ENCODE measurements around the gene IMPDH1.

DNA sequence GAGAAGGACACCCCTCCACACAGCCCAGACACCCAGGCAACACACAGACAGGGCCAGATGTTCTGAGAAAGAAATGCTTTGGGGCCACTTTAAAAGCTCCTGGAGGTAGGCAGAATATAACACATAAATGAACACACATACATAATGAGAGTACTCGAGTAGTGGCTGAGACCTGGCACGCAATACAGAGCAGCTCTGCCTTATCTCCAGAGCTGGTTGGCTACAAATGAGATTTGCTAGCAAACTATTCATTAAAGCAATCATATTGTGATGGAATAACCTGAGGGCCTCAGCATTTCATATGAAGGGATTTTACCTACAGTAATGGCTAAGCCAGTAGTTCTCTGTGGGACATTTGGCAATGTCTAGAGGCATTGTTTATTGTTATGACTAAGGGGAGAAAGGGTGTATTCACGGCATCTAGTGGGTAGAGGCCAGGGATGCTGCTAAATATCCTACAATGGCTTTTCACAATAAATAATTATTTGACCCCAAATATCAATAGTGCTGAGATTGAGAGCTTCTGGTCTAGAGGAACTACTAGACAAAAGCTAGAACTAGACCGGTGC lies 5.5 kb upstream of the IMPDH1 start:
- TF ChIP-seq OSR1 (CRISPR knock-in tag; IDR thresholded peaks at IDR 0.05) (no peak), TOX (CRISPR knock-in tag; IDR thresholded peaks at IDR 0.05; ENCODE audit: borderline replicate concordance) (no peak)
- TF ChIP-seq, protein P1, sequence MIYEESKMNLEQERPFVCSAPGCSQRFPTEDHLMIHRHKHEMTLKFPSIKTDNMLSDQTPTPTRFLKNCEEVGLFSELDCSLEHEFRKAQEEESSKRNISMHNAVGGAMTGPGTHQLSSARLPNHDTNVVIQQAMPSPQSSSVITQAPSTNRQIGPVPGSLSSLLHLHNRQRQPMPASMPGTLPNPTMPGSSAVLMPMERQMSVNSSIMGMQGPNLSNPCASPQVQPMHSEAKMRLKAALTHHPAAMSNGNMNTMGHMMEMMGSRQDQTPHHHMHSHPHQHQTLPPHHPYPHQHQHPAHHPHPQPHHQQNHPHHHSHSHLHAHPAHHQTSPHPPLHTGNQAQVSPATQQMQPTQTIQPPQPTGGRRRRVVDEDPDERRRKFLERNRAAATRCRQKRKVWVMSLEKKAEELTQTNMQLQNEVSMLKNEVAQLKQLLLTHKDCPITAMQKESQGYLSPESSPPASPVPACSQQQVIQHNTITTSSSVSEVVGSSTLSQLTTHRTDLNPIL (CRISPR knock-in tag; IDR thresholded peaks at IDR 0.05; ENCODE audit: low read depth) = no peak
- TF ChIP-seq, protein P2, sequence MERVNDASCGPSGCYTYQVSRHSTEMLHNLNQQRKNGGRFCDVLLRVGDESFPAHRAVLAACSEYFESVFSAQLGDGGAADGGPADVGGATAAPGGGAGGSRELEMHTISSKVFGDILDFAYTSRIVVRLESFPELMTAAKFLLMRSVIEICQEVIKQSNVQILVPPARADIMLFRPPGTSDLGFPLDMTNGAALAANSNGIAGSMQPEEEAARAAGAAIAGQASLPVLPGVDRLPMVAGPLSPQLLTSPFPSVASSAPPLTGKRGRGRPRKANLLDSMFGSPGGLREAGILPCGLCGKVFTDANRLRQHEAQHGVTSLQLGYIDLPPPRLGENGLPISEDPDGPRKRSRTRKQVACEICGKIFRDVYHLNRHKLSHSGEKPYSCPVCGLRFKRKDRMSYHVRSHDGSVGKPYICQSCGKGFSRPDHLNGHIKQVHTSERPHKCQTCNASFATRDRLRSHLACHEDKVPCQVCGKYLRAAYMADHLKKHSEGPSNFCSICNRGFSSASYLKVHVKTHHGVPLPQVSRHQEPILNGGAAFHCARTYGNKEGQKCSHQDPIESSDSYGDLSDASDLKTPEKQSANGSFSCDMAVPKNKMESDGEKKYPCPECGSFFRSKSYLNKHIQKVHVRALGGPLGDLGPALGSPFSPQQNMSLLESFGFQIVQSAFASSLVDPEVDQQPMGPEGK (CRISPR knock-in tag; IDR thresholded peaks at IDR 0.05; ENCODE audit: borderline replicate concordance) = no peak

Data from SK-N-SH treated with all-trans-retinoic acid at 6 μM for 48 hours (cell line).